Measurements from ENCODE around the gene HEATR3.

Gene HEATR3

GRCh38 chr16:50065624-50066481, at the start of gene HEATR3:
TSS of gene HEATR3 (plus strand) at chr16:50065970. CDS start at chr16:50066132, 162 bp downstream.
- DNase-seq: peak; percentile 63 to 94 (median 87)

- no peak for DNase-seq
Observed at GRCh38 chr16:50017553-50017952, 48.2 kb upstream of the HEATR3 start.

GRCh38 chr16:50021544-50021943, 44.2 kb upstream of the HEATR3 start:
- no peak for DNase-seq

- no peak for DNase-seq
Observed at GRCh38 chr16:50023641-50024040, 42.1 kb upstream of the HEATR3 start.

- DNase-seq: no peak
Observed at GRCh38 chr16:50024207-50024606, 41.6 kb upstream of the HEATR3 start.

- DNase-seq: peak; percentile 51 to 97 (median 91)
Observed at GRCh38 chr16:50024684-50025536, 40.9 kb upstream of the HEATR3 start, which contains the start of gene CNEP1R1. TSS of gene CNEP1R1 (plus strand) at chr16:50025225. CDS start at chr16:50025316, 91 bp downstream.

GRCh38 chr16:50025537-50025931, 40.2 kb upstream of the HEATR3 start:
- DNase-seq: peak in 4 of 51 donors; percentile 14 to 54 (median 18)

- no peak for DNase-seq
Observed at GRCh38 chr16:50027829-50028228, 37.9 kb upstream of the HEATR3 start.

- no peak for DNase-seq
Observed at GRCh38 chr16:50035468-50035992, 30.2 kb upstream of the HEATR3 start.

- no peak for DNase-seq
Observed at GRCh38 chr16:50036426-50036825, 29.3 kb upstream of the HEATR3 start.

GRCh38 chr16:50037662-50038220, 28.0 kb upstream of the HEATR3 start:
- DNase-seq: no peak

- DNase-seq: no peak
Observed at GRCh38 chr16:50038286-50038685, 27.5 kb upstream of the HEATR3 start.

- DNase-seq: peak in 19 of 51 donors; percentile 1 to 43 (median 11)
Observed at GRCh38 chr16:50038756-50039529, 26.8 kb upstream of the HEATR3 start.

- DNase-seq: no peak
Observed at GRCh38 chr16:50040018-50040417, 25.8 kb upstream of the HEATR3 start.

GRCh38 chr16:50040710-50041109, 25.1 kb upstream of the HEATR3 start:
- DNase-seq: no peak

- DNase-seq: no peak
Observed at GRCh38 chr16:50043358-50043757, 22.4 kb upstream of the HEATR3 start.

- no peak for DNase-seq
Observed at GRCh38 chr16:50045412-50045811, 20.4 kb upstream of the HEATR3 start.

GRCh38 chr16:50046853-50047252, 18.9 kb upstream of the HEATR3 start:
- DNase-seq: no peak

GRCh38 chr16:50047864-50048263, 17.9 kb upstream of the HEATR3 start:
- no peak for DNase-seq

GRCh38 chr16:50050802-50051201, 15.0 kb upstream of the HEATR3 start:
- no peak for DNase-seq

GRCh38 chr16:50056226-50056625, 9.5 kb upstream of the HEATR3 start:
- DNase-seq: no peak

Measured in hypothalamus (tissue), 51 donors.